Hematopoietic multipotent progenitor cell treated with erythropoietin and hydrocortisone succinate and interleukin-3 and kit ligand, for 8 days (in vitro differentiated cells): ENCODE measurements around the gene GHRL.
"Not testable (repeated sequence)": the region's sequence is repeated elsewhere in the genome, so short reads cannot be mapped to it uniquely, and the experiment has no call there.

Experiments
- DNase-seq: peaks from one replicate; pipeline ENCODE4 v3.0.0-alpha.2; 2015

Gene GHRL

DNA sequence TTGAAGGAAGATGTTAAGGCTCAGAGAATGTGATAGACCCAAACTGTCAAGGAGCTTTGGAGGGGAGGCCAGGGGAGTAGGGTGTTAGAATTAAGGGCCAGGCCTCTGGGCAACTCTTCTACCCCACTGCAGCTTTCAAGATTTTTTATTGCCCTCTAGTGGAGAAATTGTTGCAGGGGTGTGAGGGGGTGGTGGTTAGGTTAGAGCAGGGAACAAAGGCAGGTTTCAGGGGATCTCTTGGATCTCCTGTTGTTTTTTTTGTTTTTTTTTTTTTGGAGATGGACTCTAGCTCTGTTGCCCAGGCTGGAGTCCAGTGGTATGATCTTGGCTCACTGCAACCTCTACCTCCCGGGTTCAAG is 29.6 kb upstream of the GHRL start:
- DNase-seq: peak; percentile 56

DNA sequence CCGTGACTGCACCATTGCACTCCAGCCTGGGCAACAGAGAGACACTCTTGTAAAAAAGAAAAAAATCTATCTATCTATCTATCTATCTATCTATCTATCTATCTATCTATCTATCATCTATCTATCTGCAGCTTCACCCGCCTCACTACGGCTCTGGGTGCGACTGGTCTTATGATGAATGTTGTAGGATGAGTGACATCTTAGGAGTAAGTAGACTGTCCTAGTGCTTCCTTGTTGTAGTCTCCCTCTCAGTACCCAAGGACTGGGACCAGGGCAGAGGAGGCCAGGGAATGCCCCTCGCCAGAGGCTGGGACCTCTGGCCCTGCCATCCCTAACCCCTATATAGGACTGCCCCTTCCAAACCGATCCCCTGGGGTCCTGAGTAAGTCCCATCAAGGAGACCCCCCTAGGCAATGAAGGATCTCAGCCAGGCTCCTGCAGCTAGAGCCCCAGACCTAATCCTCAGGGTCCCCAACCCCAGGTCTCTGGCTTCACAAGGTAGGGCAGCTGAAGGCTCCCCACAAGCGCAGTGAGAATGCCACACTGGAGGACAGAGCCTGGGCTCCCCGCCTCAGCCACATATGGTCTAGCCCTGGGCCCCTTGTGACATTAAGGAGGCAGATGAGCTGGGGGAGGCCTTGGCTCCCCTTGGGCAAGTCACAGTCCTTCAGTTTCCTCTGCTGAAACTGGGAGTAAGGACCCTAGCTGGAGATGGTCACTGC is 29.0 kb upstream of the GHRL start:
- DNase-seq: no peak

DNA sequence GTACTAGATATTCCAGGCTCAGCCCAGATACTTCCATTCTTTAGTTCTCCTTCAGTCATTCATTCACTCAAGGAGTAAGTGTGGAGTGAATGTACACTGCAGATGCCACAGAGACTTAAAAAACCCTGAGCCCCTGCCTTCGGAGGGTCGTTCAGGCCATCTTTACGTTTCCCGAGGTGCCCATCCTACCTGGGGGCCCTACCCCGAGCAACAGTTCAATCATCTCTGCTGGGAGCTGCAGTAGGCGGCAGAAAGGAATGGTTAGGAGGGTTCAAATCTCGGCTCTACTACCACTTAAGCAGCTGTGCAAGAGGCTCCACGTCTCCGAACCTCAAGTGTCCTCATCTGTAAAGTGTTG is 27.6 kb upstream of the GHRL start:
- no peak for DNase-seq

DNA sequence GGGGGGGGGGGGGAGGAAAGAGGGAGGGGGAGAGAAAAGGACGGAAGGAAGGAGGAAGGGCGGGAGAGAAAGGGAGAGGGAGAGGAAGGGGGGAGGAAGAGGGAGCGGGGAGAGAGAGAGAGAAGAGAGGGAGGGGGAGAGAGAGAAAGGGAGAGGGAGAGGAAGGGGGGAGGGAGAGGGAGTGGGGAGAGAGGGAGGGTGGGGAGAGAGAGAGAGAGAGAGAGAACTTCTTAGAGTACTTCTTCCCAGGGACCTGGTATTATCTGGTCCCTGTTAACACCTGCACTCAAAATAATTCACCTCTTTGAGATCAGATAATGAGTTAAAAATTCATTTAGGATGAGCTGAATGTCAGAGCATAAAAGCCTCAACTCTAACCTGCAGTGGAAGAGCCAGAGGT is 27.1 kb upstream of the GHRL start:
- DNase-seq: no peak

DNA sequence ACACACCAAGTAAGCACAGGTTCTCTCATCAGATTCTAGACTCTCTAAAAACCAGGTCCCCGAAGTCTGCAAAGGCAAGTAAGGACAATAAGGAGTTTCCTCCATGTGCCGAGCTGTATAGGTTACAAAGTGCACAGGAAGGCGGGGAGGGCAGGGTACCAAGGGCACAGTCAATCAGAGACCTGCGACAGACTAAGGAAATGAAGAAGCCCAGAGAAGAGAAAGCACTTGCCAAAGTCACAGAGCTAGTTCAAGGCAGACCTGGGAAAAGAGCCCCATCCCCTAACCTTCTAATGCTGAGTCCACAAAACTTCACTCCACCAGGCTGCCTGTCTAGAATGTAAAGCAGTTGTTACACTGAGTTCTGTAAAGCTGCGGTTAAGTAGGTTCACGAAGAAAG is 26.5 kb upstream of the GHRL start:
- no peak for DNase-seq

DNA sequence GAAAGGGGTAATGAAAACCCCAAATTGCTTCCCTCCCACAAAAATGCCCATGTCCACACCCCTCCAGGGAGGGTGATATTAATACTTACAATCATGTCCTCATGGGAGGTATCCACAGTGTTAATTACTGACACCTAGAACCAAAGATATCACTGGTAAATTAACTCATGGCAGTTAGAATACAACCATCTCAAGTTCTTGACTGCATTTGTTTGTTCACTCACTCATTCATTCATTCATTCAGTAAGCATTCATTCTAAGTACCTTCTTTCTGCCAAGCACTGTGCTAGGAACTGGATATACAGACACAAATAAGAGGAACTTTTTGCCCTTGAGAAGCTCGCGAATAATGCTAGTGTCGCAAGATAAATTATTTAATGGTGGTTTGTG is 25.2 kb upstream of the GHRL start:
- no peak for DNase-seq

DNA sequence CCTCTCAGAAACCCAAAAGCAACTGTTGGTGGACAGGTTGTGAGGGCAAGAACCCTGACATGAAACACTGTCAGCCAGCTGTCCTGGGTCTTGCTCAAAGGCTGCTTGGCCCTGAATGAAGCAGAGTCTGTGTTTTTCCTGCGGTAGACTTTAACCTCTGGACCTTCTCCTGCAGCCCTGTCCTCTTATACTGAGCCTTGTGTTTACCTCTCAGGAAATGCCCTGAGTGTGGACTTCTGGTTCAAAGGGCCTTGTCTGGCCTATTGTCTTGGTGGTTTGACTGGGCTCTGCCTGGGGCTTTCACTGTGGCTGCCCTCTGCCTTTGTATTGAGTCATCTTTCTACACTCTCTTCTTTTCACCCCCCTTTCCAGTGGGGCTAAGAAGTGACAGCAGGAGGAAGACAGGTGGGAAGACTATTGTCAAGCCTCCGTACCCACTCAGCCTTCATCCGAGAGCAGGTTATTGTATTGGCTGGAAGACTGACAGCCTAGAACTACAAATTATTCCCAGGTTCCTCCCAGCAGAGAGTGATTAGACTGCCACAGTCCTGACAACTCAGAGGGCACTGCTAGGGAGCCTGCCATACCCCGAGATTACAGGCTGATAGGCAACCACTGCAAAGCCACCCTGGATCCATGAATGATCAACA is 24.7 kb upstream of the GHRL start:
- DNase-seq: no peak

DNA sequence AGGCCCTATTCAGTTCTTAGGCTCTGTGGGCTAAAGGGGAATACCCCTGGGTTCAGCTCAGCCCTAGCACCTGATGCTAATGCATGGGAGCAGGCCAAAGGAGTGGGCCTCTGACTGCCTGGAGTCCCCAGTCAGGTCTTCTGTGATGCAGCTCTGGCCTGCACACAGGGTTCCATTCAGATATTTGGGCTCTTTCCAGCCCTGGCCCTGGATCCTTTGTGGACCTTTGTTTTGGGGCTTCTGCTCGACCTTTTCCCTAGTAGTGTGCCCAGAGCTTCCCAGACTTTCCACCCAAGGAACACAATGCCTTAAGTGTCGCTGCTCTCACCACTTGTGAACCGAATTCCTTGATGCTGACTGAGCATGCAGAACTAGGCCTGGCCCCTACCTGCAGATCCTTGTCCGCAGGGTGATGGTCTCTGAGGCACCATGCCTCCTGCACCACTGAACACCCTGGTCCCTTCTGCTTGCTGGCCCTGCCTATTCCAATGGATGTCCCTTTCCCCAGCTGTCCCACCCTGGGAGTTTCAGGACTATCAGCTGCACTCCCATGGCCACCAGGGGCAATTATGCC is 23.1 kb upstream of the GHRL start:
- no peak for DNase-seq

DNA sequence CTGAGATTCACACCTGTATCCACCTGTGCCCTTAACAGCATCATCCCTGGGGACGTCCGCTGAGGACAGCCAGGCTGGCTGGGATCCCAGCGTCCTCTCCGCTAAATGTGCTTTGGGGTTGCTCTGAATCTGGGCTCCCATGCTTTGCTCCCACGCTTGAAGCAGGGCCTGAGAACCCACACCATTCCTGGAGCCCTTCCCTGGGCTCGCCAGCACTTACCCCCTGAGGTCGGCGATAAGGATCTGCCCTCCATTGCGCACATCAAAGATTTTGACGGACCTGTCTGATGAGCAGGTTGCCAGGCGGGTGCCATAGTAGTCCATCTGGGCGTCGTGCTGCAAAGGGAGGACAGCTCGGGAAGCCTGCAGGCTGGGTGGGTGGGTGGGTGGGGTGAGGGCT is 22.4 kb upstream of the GHRL start:
- DNase-seq: no peak

DNA sequence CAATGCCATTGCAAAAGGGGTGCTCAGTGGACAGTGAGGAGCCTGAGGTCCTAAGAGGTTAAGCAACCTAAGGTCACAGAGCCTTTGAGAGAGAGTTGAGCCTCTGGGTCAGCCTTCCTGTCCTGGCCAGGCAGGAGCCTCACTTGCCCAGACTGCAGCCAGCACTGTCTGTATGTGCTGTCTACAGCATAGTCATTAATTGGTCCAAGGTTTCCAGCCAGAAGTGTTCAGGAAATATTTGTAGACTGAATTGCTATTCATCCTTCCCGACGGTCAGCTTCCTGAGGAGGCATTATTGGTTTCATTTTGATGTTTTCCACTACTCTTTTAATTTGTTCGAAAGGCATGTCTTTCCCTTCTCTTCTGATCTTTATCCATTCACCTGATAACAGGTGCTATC is 20.1 kb upstream of the GHRL start:
- no peak for DNase-seq

DNA sequence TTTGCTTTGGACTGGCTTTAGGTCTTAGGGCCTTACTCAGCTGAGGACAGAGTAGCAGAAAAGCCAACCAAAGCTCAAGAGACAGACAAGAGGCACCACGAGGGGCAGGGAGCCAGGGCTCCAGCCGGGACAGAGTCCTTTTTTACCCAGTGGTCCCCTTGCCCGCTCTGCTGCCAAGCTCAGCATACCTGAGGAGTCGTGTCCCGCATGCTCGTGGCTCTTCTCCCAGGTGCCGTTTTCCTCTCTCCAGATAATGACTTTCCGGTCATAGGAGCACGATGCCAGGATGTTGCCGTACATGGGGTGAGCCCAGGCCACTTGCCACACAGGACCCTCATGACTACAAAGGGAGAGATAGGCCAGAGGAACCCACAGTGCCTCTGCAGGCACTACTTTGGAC is 19.6 kb upstream of the GHRL start:
- DNase-seq: no peak

DNA sequence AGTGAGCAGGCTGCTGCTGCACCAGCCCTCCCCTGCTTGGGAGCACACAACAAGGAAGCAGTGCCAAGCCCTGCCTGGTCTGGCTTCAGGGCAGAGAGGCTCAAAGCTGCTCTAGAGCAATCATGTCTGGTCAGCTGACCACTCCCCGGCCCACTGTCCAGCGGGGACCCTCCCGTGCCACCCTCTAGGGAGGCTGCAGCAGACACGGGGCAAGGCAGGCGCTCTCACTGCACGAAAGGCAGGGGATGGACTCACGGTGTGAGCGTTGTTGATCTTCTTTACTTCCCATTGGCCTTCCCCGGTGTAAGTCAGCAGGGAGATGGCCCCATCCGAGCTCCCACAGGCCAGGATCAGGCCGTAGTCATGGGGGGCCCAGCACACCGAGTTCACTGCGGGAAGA is 19.0 kb upstream of the GHRL start:
- DNase-seq: no peak

DNA sequence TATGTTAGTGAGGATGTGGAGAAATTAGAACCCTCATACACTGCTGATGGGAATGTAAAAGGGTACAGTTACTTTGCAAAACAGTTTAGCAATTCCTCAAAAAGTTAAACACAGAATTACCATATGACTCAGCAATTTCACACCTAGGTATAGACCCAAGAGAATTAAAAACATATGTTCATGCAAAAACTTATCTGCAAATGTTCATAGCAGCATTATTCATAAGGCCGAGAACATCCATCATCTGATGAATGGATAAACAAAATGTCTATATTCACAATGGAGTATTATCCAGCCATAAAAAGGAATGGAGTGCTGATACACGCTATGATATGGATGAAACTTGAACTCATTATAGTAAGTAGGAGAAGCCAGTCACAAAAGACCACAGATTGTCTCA is 17.8 kb upstream of the GHRL start:
- DNase-seq: no peak

DNA sequence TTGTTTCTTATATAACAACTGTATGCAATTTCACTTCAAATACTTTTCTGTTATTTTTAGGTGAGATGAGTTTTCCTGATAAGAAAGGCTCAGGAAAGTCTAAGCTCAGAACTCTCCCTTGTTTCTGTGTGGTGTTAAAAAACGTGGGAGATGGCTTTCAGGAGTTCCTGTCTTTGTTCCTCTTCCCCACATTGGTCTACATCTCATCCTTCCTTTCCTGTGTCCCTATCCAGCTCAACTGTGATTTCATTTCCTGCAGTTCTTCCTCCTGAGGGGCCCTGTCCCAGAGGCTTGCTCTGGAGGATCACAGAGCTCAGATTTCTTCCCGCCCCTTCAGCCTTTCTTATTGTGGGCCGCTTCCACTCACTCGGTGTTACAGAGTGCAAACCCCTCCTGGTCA is 17.0 kb upstream of the GHRL start:
- no peak for DNase-seq

DNA sequence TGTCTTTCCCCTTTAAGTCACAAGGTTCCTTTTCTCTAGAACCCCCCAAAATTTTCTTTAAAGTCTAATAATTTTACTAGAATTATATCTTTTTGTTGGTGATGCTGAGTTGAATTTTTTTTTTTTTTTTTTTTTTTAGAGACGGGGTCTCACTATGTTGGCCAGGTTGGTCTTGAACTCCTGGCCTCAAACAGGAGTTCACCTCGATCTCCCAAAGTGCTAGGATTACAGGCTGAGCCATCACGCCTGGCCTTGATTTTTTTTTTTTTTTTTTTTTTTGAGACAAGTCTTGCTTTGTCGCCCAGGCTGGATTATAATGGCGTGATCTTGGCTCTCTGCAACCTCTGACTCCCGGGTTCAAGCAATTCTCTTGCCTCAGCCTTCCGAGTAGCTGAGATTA is 15.9 kb upstream of the GHRL start:
- DNase-seq: no peak

DNA sequence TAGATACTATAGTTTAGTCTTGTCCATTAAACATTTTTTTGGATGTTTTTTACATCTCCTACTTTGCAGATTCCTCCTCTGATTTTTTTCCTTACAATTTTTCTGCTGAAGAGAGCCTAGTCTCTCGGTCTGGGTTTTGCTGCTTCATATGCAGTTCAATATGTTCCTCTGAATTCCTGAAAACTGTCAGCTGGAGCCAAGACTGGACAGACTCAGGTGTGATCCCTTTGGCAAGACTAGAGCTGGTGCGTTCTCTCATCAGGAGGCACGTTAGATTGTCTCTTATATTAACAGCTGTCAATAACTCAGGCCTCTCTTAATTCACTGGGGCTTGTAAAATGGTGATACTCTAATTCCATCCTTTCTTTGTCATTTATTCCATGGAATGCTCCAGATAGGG is 13.4 kb upstream of the GHRL start:
- DNase-seq: no peak

DNA sequence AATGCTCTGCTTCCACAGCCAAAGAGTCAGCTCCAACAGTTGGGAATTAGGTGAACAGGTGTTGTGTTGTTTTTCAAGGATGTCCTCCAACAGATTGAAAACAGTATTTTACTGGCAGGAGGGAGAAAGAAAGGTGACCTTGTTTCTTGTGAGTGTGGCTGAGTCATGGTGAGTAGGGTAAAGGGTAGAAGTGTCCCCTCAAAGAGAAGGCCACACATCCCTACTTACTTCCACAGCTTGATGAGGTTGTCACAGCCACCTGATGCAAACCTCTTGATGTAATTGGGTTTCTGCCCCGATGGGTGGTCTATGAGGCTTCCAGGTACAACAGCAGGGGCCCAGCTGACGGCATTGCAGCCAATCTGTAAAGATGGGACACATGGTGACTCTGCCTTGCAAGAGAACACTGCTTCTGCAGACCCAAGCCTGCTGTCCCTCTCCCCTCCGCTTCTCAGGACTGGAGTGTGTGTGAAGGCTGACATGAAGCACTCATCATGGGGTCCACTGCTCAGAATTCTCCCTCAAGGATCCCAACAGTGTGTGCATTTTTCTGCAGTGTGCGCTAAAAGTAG is 12.7 kb upstream of the GHRL start:
- DNase-seq: no peak

DNA sequence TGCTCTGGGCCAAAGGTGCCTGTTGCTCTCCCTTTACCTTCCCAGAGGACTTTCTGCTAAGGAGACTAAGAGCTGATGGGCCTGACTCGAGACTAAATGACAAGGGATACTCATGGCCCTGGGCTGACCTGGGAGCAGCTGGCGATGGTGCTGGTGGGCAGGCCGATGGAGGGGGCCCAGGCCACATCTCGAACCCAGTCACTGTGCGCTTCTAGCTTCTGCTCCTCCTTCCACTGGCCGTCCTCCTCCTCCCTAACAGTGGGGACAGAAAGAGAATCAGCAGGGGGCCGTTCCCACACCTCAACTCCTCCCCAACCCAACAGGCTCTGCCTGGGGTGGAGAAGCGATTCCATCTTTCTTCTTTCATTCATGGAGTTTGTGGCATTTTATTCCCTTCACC is 12.2 kb upstream of the GHRL start:
- DNase-seq: no peak

DNA sequence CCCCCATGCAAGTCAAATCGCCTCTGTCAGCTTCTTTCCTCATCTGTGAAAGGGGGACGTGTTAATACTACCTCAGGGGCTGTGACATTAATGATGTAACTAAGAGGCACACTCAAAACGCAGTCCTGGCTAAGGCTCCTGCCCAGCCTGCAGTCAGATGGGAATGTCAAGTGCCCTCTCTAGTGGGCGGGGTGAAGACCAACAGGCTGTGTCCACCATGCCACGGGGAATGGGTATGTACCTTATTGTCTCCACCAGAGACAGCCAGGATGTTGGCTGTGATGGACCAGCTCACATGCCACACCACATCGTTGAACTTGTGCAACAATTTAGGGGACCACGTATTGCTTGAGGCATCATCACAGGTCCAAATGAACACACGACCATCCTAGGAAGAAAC is 11.0 kb upstream of the GHRL start:
- no peak for DNase-seq

DNA sequence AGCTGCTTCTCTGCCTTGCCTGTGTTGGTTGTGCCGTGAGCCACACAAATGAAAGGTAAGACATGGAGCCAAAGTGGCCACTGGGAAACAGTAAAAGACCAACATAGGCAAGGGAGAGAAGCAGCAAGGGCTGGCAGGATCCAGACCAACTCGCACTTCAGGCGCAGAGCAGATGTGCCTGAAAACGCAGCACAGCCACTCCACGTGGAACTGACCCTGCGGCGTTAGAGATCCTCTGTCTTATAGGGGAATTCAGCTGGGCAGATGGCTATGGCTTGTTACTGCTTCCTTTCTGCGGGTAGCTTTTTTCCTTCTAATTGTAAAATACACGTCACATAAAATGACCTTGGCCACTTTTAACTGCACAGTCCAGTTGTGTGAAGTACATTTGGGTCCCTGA is 10.4 kb upstream of the GHRL start:
- no peak for DNase-seq

DNA sequence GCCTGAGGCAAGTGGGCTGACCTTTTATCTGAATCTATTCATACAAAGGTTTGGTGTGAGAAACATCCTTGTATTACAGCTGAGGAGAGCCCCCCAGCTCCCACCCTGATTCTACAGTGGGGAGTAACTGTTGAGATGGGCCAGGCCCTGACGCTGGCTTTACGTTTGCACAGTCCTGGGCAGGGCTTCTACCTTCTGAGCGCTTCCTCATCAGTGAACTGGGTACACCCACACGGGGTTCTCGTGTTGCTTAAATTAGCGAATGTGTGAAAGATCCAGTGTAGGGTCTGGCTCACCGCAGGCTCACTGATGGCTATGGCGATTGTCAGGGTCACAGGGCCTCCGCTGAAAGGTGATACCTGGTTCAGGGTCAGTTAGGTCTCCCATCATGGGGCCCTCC is 7.3 kb upstream of the GHRL start:
- DNase-seq: no peak

DNA sequence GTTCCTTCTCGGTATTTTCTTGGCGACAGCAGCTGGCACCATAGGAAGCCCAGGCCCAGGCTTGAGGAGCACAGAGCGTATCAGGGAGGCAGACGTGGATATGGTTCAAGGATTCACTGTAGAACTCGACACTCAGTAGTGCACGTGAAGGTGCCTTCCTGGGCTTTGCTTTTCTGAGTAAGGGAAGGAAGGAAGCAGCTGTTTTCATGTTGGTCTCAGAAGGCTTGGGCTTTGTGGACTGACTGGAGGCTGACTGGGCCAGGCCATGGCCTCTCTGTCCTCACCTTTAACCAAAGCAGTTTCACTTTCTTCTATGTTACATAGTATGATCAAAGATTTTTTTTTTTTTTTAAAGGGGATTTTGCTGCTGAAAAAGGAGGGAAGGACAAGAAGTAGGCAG is 6.9 kb upstream of the GHRL start:
- DNase-seq: no peak

DNA sequence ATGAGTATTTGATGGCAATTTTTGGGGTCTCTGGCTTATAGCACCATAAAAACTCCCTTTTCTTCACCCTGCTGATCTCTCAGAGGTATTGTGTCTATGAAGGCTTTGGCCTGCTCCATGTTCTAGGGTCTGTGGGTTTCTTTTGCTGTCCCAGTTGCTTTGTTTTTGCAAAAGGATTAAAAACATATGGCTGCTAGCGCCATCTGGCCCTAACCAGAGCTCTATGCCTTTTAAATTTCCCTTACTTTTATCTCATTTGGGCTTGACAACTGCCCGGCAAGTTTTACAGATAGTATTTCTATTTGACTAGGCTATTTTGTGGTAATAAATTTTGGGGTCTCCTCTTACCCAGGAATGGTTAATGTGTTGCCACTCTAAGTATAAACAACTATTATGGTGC is 6.4 kb upstream of the GHRL start:
- DNase-seq: no peak

DNA sequence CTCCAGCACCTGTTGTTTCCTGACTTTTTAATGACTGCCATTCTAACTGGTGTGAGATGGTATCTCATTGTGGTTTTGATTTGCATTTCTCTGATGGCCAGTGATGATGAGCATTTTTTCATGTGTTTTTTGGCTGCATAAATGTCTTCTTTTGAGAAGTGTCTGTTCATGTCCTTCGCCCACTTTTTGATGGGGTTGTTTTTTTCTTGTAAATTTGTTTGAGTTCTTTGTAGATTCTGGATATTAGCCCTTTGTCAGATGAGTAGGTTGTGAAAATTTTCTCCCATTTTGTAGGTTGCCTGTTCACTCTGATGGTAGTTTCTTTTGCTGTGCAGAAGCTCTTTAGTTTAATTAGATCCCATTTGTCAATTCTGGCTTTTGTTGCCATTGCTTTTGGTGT is 5.3 kb upstream of the GHRL start:
- not testable (repeated sequence) for DNase-seq
